NCI-H526 (cell line): ENCODE data around the gene RCAN1.
"Not testable (repeated sequence)": the region's sequence is repeated elsewhere in the genome, so short reads cannot be mapped to it uniquely, and the experiment has no call there.

Experiments
- DNase-seq, 2 experiments: peaks; one replicate each; lab custom pipeline; 2025; lab: John Stamatoyannopoulos, UW

RCAN1 gene

DNA sequence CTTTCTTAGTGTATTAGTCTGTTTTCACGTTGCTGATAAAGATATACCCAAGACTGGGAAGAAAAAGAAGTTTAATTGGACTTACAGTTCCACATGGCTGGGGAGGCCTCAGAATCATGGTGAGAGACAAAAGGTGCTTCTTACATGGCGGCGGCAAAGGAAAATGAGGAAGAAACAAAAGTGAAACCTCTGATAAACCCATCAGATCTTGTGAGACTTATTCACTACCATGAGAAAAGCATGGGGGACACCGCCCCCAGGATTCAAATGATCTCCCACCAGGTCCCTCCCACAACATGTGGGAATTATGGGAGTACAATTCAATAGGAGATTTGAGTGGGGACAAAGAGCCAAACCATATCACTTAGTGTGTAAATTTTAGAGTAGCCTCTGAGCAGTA, 46.1 kb downstream of the RCAN1 start:
- DNase-seq: not testable (repeated sequence)

DNA sequence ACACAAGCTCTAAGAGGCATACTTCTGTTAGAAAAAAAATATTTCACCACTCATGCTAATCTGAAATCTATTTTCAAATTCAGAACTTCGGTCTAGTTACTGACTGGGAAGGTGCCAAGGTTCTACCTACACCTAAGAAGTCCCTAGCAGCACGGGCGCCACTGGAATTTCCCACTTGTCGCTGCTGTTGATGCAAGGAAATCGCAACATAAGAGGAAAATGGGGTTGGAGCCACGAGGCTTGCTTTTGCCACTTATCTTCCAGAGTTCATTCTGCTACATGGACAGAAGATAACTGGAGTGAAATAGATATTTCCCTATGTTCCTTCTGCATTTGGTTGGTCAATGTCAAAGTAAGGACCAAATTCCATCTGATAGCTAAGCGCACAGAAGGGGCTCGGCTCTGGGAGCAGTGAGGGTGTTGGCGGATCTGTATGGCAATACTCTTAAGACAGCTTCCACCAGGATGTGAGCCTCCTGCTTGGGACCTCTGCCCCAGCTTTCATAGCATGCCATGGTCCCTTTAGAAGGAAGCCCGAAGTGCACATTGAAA, 47.2 kb downstream of the RCAN1 start:
- DNase-seq: no peak

- DNase-seq: no peak
Measured at GRCh38 chr21:34565238-34565637, 49.7 kb downstream of the RCAN1 start.

GRCh38 chr21:34563370-34563769, 51.5 kb downstream of the RCAN1 start:
- DNase-seq: not testable (repeated sequence)

GRCh38 chr21:34561806-34562205, 53.1 kb downstream of the RCAN1 start:
- DNase-seq: no peak

- no peak for DNase-seq
Measured at GRCh38 chr21:34560609-34561008, 54.3 kb downstream of the RCAN1 start.

DNA sequence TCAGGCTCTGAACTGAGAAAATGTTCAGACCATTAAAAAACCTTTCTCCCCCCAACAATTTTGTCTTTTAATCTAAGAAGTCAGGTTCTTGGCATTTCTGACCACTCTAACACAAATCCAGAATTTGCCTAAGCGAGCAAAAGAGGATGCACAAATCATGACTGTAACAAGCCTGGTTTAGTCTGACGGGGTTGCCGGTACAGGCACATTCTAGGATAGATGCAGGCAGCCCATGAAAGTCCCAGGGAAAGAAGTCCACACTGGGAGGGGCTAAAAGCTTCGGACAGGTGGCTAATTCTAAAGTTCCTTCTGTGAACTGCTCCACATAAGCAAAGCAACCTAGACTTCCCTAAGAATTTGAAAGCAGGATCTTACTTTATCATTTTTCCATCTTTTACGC, 54.9 kb downstream of the RCAN1 start:
- DNase-seq: no peak

DNA sequence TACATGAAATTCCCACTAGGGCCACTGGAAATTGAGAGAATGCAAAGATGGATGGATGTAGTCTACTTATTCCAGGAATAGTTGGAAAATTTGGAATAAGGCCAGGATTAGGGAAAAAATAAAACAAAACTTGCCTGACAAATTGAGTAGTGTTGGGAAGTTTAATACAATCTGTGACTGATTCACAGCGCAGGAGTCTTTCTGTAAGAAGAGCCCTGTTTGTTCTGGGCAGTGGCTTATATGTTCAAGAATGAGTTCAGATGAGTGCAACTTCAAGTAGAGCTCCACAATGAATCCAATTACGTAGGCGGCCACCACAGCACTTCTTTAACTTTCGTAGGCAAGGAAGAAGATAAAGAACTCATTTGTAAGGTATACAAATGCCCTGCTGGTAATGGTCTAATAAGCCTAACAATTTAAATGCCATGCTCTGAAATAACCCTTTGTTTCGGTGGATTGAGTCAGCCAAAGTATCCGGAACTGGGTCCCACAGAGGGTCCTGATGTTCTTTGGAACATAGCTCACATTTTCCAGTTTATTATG, 55.8 kb downstream of the RCAN1 start:
- no peak for DNase-seq

DNA sequence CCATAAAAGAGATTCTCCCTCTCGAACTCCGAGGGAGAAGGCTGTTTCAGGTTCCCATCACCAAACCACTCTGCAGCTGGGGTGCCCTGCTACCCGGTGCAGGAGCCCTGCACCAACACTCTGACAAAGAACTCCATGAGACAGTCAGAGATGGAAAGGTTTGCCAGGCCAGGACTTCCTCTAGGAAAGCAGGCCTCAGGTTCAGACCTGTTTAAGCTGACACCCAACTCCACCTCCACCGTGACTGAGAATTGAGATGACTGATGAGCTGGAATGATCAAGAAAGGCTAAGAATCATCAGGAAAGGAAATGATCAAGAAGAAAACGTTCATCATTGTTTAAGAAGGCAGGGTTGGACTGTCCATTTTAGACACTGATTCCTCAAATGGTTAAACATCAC, 56.7 kb downstream of the RCAN1 start:
- DNase-seq: no peak

DNA sequence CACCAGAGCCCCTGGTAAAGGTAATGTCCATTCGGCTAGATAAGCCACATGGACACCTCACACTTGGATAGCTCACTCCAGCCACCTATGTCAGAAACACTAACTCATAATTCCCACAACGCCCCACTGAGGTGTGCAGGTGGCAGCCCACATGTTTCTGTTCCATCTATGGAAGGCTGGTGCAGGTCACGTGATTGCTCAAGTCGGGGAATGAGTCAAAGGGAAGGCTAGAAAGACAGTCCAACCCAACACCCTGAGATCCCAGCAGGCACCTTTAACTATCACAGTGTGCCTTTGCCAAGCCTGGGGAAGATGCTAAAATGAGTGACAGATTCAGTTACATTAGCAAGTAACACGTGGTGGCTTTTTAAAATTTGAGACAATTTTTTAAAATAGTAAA, 57.7 kb downstream of the RCAN1 start:
- DNase-seq: no peak

DNA sequence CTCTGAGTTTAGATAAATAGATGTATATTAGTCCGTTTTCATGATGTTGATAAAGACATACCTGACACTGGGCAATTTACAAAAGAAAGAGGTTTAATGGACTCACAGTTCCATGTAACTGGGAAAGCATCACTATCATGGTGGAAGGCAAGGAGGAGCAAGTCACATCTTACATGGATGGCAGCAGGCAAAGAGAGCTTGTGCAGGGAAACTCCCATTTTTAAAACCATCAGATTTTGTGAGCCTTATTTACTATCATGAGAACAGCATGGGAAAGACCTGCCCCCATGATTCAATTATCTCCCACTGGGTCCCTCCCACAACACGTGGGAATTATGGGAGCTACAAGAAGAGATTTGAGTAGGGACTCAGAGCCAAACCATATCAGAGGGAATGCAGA, 60.2 kb downstream of the RCAN1 start:
- not testable (repeated sequence) for DNase-seq

GRCh38 chr21:34554227-34554626, 60.7 kb downstream of the RCAN1 start:
- DNase-seq: no peak

DNA sequence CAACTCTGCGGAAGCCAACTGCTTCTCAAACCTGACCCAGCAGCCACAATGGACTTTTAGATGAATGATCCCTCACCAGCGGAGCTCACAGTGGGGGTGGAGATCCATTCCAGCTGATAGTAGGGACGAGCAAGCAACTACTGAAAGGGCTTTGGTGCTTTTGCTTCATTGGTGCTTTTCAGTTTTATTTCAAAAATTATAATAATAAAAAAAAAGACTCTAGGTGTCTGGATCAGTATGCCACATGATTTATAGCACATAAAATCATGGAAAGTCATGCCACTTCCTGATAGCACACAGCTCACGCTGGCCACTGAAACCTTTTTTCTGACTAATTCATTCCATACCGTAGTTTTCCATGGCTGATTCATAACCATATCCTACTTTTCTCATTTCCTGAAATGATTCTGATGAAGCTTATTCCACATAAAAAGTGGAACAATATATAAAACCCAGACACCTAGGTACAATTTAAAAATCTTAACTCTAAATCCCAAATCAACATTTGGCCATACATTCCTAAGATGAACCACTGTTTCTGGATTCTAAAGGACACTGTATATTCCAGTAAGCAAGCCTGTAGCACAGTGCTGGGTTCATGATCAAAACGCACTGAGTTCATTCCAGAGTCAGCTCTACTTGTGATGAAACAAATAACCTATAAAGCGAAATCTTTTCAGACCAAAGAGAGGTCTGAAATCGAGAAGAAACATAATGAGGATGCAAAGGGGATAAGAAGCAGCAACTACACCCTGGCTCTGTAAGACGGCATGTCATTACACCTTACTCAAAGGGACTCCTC, 61.6 kb downstream of the RCAN1 start:
- no peak for DNase-seq

GRCh38 chr21:34552360-34553098, 62.4 kb downstream of the RCAN1 start:
- DNase-seq: no peak

- DNase-seq: no peak
Measured at GRCh38 chr21:34550182-34550799, 64.6 kb downstream of the RCAN1 start.

DNA sequence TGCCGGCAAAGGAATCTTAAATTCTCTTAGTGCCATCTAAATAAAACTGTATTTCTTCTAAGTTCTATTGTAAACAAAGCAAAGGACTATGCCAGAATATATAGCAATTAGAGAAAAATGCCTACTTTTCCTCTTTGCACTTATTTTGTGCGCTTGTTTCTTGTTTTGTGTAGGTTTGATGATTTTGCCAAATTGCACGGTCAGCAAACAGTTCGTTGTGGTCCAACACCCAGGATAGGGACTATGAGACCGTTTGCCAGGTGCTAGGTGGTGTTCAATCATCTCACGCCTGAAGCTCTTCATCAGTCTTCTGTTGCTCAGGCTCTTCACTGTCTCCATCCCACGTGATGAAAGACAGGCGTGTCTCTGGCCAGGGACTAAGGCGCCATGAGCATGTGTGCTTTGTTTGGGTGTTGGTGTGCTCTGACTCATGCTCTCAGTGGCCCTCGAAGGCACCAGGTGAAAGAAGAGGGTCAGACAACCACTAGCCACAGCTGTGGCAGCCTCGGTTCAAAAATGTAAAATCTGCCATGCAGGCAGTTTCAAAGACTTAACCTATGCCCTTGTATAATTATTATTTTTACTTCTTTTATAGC, 66.0 kb downstream of the RCAN1 start:
- no peak for DNase-seq

GRCh38 chr21:34546542-34546941, 68.4 kb downstream of the RCAN1 start:
- no peak for DNase-seq

DNA sequence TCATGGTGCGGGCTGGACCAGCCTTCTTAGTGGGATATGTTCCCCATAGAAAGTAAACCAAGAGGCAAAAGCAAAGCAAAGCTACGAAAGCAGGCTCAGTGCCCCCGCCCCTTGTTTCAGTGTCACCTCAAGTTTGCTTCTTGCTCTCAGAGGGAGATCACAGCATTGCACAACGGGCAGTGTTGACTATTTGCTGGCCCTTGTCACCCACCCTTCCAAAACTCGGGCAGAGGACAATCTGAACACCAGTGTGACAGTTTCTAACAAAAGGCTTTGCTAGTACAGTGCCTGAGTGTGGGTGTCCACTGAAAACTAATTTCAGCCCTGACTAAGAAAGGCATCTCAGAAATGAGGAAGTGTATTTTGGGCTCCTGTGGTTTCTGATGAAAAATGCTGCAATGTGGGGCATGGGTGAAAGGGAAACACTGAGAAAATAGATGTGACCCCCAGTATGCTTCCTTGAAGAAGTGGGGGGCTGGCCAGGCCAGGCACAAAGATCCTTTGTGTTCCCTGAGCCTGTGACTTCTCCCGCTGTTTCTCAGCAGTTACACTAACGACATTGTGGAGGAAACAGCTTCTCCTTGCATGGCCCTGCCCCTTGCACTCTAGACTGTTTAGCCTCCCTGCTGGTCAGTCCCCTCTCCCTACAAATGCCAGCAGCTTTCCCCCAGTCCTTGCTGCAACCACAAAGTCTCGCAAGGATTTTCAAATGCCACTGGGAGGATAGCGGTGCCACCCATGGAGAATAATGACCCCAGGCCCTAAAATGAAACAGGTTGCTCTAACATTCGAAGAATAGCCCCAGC, 69.6 kb downstream of the RCAN1 start:
- DNase-seq: no peak

- peak; percentile 82 to 96 for DNase-seq
Measured at GRCh38 chr21:34544032-34544496, 70.8 kb downstream of the RCAN1 start.

DNA sequence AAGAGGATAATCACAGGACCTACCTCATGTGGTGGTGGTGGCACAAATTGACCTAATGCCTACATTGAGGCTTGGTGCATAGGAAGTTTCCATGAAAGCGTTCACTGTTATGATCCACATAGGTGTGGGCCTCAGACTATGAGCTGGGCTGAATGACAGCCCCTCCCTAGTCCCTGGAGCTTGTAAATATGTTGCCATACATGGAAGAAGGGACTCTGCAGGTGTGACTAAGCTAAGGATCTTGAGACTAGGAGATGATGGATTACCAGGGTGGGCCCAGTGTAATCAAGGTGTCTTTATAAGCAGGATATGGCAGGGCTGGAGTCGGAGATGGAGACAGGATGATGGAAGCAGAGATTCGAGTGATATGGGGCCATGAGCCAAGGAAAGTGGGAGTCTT, 71.9 kb downstream of the RCAN1 start:
- DNase-seq: no peak

DNA sequence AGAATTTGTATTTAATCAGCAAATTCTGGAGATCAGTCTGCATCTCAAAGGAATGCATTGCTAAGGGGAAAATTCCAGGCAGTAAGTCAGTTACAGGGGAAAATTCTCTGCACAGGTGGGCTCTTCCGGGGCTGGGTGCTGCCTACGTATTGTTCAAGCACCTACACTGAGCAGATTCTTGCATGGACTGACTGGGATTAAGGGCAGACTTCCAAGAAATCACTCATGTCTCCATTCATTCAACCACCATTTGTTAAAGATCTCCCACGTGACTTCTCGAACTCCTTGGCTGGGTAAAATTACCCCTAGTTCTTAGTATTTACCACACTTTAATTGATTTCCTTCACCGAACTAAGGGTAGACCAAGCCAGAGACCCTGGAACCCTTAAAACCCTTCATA, 74.7 kb downstream of the RCAN1 start:
- no peak for DNase-seq
